Right lobe of liver (tissue), 4 donors: ENCODE measurements around the gene UNC93A.
"Not testable (repeated sequence)": the region's sequence is repeated elsewhere in the genome, so short reads cannot be mapped to it uniquely, and the experiment has no call there.

Experiments used
- POLR2A ChIP-seq: fragments of 450-650 bp; IDR thresholded peaks from one replicate; pipeline ENCODE4 v1.6.1; 2017; ENCODE audit warnings: antibody characterized with exemption, mild to moderate bottlenecking
- TF ChIP-seq, protein P1 (sequence below), 4 donors: fragments of 200-600 bp in 3 of 4; fragments of 450-650 bp in 1 of 4; IDR thresholded peaks; one replicate each; pipeline versions ENCODE4 v1.5.1 to v1.8.0; 2016 to 2022; ENCODE audit warnings: antibody characterized with exemption in 4 of 4, mild to moderate bottlenecking in 2 of 4
- donor health status: DM: no; HTN: no; CAD: no.
- donor health status: DM: no; HTN: no; CAD: no.
- donor health status: DM: no; HTN: yes; CAD: no.

- TF ChIP-seq POLR2A, result not testable (repeated sequence)
- TF ChIP-seq, protein P1, sequence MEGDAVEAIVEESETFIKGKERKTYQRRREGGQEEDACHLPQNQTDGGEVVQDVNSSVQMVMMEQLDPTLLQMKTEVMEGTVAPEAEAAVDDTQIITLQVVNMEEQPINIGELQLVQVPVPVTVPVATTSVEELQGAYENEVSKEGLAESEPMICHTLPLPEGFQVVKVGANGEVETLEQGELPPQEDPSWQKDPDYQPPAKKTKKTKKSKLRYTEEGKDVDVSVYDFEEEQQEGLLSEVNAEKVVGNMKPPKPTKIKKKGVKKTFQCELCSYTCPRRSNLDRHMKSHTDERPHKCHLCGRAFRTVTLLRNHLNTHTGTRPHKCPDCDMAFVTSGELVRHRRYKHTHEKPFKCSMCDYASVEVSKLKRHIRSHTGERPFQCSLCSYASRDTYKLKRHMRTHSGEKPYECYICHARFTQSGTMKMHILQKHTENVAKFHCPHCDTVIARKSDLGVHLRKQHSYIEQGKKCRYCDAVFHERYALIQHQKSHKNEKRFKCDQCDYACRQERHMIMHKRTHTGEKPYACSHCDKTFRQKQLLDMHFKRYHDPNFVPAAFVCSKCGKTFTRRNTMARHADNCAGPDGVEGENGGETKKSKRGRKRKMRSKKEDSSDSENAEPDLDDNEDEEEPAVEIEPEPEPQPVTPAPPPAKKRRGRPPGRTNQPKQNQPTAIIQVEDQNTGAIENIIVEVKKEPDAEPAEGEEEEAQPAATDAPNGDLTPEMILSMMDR (IDR thresholded peaks at IDR 0.05), result not testable (repeated sequence)
These were observed 23.6 kb upstream of the UNC93A start for GRCh38 chr6:167267556-167267898.
